CD8-positive, alpha-beta memory T cell (primary cell): Measurements from ENCODE around the gene ATP13A3. TPM values are rescaled to one million over a fixed set of nuclear protein-coding genes. Genes with fewer than 3 reads are reported as not detected.
"Not testable (repeated sequence)": the region's sequence is repeated elsewhere in the genome, so short reads cannot be mapped to it uniquely, and the experiment has no call there.

Source experiments
- CTCF ChIA-PET: fragments of 350-600 bp; sonication (Branson Sonifier 250); formaldehyde crosslinking; loops from one replicate; lab custom pipeline; 2021; ENCODE audit warnings: antibody characterized with exemption; lab: Charles Lee
- POLR2A ChIA-PET: fragments of 350-600 bp; sonication (Branson Sonifier 250); formaldehyde crosslinking; loops from one replicate; lab custom pipeline; 2021; ENCODE audit warnings: antibody characterized with exemption; lab: Charles Lee
- DNase-seq, 5 donors: peaks; one replicate each; pipeline versions ENCODE4 v3.0.0 to v3.0.0-alpha.2; 2020 to 2022; ENCODE audit warnings: mixed read lengths in 1 of 5
- H3K27ac ChIP-seq: one replicate; pipeline ENCODE4 v1.7.0; 2013; ENCODE audit warnings: low read depth, mild to moderate bottlenecking, low read length, moderate library complexity
- H3K27me3 ChIP-seq: 2 replicates; pipeline ENCODE4 v1.7.0; 2013; ENCODE audit warnings: low read length, mild to moderate bottlenecking; ENCODE audit not compliant: insufficient read depth, poor library complexity, severe bottlenecking
- H3K36me3 ChIP-seq: 2 replicates; pipeline ENCODE4 v1.7.0; 2013; ENCODE audit warnings: mild to moderate bottlenecking, low read length, moderate library complexity; ENCODE audit not compliant: insufficient read depth
- H3K4me1 ChIP-seq: 2 replicates; pipeline ENCODE4 v1.7.0; 2013; ENCODE audit warnings: mild to moderate bottlenecking, low read length, moderate library complexity; ENCODE audit not compliant: insufficient read depth
- H3K4me3 ChIP-seq: 2 replicates; pipeline ENCODE4 v1.7.0; 2013; ENCODE audit warnings: mild to moderate bottlenecking, low read length
- H3K9me3 ChIP-seq: 2 replicates; pipeline ENCODE4 v1.7.0; 2013; ENCODE audit warnings: mild to moderate bottlenecking, low read length
- H3K27ac Mint-ChIP-seq, 8 donors: one replicate each; pipeline ENCODE4 v1.8.0; 2020 to 2021; ENCODE audit warnings: mixed read lengths in 8 of 8, mild to moderate bottlenecking in 6 of 8, inconsistent platforms in 3 of 8, moderate library complexity in 3 of 8
- H3K27me3 Mint-ChIP-seq, 2 donors: one replicate each; pipeline ENCODE4 v1.8.0; 2020 to 2021; ENCODE audit warnings: mixed read lengths in 2 of 2, mild to moderate bottlenecking in 1 of 2, moderate library complexity in 1 of 2
- H3K36me3 Mint-ChIP-seq, 3 donors: one replicate each; pipeline ENCODE4 v1.8.0; 2020 to 2021; ENCODE audit warnings: mixed read lengths in 3 of 3, inconsistent platforms in 1 of 3, mild to moderate bottlenecking in 1 of 3
- H3K4me1 Mint-ChIP-seq, 3 donors: one replicate each; pipeline ENCODE4 v1.8.0; 2020 to 2021; ENCODE audit warnings: mixed read lengths in 3 of 3, inconsistent platforms in 1 of 3, mild to moderate bottlenecking in 1 of 3
- H3K4me3 Mint-ChIP-seq, 7 donors: one replicate each; pipeline ENCODE4 v1.8.0; 2020 to 2021; ENCODE audit warnings: mixed read lengths in 7 of 7, mild to moderate bottlenecking in 6 of 7, moderate library complexity in 4 of 7, inconsistent platforms in 2 of 7
- H3K9me3 Mint-ChIP-seq, 5 donors: one replicate each; pipeline ENCODE4 v1.8.0; 2020 to 2022; ENCODE audit warnings: mixed read lengths in 5 of 5, mild to moderate bottlenecking in 3 of 5, moderate library complexity in 2 of 5, inconsistent platforms in 1 of 5
- polyA plus RNA-seq: library from polyadenylated mRNA; unstranded; fragments of 300-500 nt; fragmentation: Illumina TruSeq; gene quantifications from one replicate; pipeline ENCODE4 v1.2.3, GENCODE V29; 2021
- total RNA-seq, 2 experiments: library from RNA; stranded (reverse); gene quantifications; one replicate each; pipeline ENCODE4 v1.2.3, GENCODE V29; 2021

The ATP13A3 gene
- total and polyA plus RNA-seq, 3 experiments from 2014 or later, result 10.5 to 165 (median 144) TPM

DNA sequence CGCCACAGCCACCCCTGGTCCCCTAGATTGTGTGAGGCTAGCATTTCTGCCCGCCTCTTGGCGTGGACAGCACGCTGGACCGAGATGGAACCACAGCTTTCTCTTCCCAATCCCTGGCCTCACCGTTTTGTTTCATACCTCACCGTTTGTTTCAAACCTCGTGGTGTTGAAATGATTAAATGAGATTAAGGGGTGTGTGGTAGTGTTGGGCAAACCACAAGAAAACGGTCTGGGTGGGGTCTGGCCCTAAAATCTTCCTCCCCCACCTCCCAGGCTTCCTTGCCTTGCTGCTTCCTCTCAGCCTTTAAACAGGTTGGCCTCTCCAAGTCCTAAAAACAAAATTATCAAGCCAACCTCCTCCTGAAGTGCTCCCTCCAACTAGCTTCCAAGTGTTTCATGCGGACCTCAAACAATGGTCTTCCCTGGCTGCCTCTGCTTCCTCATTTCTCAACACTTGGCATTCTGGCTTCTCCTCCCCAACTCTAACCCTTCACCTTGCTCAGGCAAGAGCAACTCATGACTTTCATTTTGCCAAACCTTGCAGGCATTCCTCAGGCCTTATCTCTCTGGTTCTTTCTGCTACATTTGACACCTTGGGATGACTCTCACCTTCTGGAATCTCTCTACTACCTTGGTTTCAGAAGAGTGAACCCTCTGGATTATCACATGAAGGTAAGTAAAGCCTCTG, 1.4 kb upstream of the ATP13A3 start:
- ChIA-PET POLR2A (interaction anchor here (1.0 kb wide), 1 partner anchor 95 kb away, joined by 7 read pairs; no protein-coding TSS in a partner anchor), CTCF (interaction anchor here (0.6 to 1.3 kb wide), 3 partner anchors 16 to 107 kb away, joined by 3 to 4 read pairs (median 3); no protein-coding TSS in a partner anchor)
- H3K9me3 ChIP-seq, result no peaks in the 10 kb centered on the region
- H3K36me3 Mint-ChIP-seq, result peaks cover 0 to 16% (median 4%) of the 10 kb centered on the region in 3 donors
- H3K4me1 ChIP-seq, result peaks cover 27% of the 10 kb centered on the region
- peaks cover 0 to 1% of the 10 kb centered on the region in 2 donors for H3K27me3 Mint-ChIP-seq
- peaks cover 31 to 46% (median 40%) of the 10 kb centered on the region in 3 donors for H3K4me1 Mint-ChIP-seq
- no peaks in the 10 kb centered on the region for H3K9me3 Mint-ChIP-seq
- H3K4me3 Mint-ChIP-seq, result peak overlapping the region; percentile 83 to 96 (median 93)
- H3K27me3 ChIP-seq, result no peaks in the 10 kb centered on the region
- peak overlapping the region; percentile 71 for H3K27ac ChIP-seq
- no peaks in the 10 kb centered on the region for H3K36me3 ChIP-seq
- peak overlapping the region; percentile 81 for H3K4me3 ChIP-seq
- peak in 1 of 5 donors; percentile 34 for DNase-seq
- H3K27ac Mint-ChIP-seq, result peak overlapping the region; percentile 36 to 94 (median 93)

DNA sequence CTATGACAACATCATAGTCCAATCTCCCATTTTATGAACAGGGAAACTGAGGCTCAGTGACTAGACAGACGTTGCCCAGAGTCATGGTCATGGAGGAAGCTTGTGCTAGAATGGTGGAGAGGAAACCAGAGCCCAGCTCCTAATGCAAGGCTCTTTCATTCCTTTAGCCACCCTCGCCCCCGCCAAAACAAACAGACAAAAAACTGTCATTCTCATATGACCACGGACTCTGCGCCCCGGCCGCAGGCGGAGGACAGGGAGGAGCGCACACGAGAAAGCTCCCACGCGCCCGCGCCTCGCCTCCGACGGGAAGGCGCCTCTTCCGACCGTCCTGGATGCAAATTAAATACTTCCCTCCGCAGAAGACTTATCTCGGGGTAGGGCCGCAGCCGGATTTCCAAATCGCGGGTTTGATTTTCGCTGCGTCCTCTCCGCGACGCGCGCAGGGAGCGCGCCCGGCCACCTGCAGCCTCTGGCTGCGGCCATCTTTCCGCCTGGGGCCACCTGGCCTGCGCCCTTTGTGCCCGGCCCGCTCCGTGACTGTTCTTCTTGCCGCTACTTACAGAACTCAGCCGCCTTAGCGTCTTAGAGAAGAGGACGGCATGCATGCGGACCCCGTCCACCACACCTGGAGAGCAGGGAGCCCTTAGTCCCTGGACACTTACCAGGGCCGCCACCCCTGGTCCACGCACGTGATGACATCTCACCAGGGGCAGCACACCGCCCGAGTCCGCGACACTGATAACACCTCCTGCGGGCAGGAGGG, 670 bp upstream of the ATP13A3 start:
- peak overlapping the region; percentile 81 for H3K4me3 ChIP-seq
- Mint-ChIP-seq H3K4me1 (peaks cover 31 to 49% (median 41%) of the 10 kb centered on the region in 3 donors), H3K27me3 (peaks cover 0 to 1% of the 10 kb centered on the region in 2 donors), H3K27ac (peak overlapping the region; percentile 66 to 98 (median 93)), H3K36me3 (peaks cover 0 to 18% (median 4%) of the 10 kb centered on the region in 3 donors), H3K9me3 (no peaks in the 10 kb centered on the region), H3K4me3 (peak overlapping the region; percentile 83 to 96 (median 93))
- H3K9me3 ChIP-seq, result no peaks in the 10 kb centered on the region
- H3K27ac ChIP-seq, result peak overlapping the region; percentile 71
- H3K27me3 ChIP-seq, result no peaks in the 10 kb centered on the region
- H3K36me3 ChIP-seq, result no peaks in the 10 kb centered on the region
- peaks cover 27% of the 10 kb centered on the region for H3K4me1 ChIP-seq
- CTCF ChIA-PET, result interaction anchor here (1.2 to 1.3 kb wide), 2 partner anchors 15 to 107 kb away, joined by 3 to 4 read pairs; no protein-coding TSS in a partner anchor
- DNase-seq, result peak in 4 of 5 donors; percentile 6 to 59 (median 18)
- POLR2A ChIA-PET, result interaction anchor here (1.0 kb wide), 1 partner anchor 96 kb away, joined by 7 read pairs; no protein-coding TSS in a partner anchor

DNA sequence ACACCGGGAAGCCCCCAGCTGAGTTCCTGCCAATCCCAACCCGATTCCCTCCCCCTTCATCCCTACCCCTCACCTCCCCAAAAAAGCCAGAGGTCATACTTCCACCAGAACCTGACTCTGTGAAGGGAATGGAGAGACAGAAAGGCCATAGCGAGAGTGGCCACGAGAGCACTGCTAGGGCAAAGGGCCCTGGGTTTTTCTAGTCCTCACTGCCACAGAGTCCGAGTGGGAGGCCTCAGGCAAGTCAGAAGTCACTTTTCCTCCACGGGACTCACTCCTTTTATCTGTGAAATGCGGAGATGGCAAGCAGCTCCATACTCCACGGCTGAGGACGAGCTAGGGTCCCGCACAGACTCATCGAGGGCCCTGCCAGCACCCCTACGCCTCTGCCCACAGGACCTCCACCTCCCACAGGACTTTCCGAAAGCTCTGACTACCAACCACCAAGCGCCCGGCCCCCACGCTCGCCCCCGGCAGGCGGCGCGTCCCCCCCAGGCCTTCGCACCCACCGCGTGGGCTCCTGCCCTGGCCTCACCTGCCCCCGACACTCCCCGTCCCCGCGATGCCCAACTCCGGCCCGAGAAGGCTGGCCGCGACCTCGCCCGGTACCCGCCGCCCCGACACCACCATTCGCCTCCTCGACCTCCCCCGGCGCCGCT, 792 bp downstream of the ATP13A3 start:
- H3K27ac Mint-ChIP-seq, result peak overlapping the region; percentile 90 to 99 (median 96)
- DNase-seq, result peak; percentile 37 to 78 (median 56)
- H3K36me3 Mint-ChIP-seq, result peaks cover 0 to 22% (median 3%) of the 10 kb centered on the region in 3 donors
- H3K4me3 Mint-ChIP-seq, result peak overlapping the region; percentile 89 to 95 (median 92)
- Histone ChIP-seq H3K27ac (peak overlapping the region; percentile 78), H3K9me3 (no peaks in the 10 kb centered on the region), H3K36me3 (no peaks in the 10 kb centered on the region), H3K4me3 (peak overlapping the region; percentile 69), H3K27me3 (no peaks in the 10 kb centered on the region), H3K4me1 (peaks cover 27% of the 10 kb centered on the region)
- H3K9me3 Mint-ChIP-seq, result no peaks in the 10 kb centered on the region
- H3K27me3 Mint-ChIP-seq, result peaks cover 0 to 1% of the 10 kb centered on the region in 2 donors
- CTCF ChIA-PET, result interaction anchor here (1.0 to 1.1 kb wide), 3 partner anchors 11 to 19 kb away, joined by 3 to 5 read pairs (median 4); no protein-coding TSS in a partner anchor
- POLR2A ChIA-PET, result interaction anchor here (0.6 to 0.9 kb wide), 2 partner anchors 90 to 98 kb away, joined by 3 to 7 read pairs; no protein-coding TSS in a partner anchor
- H3K4me1 Mint-ChIP-seq, result peaks cover 34 to 62% (median 55%) of the 10 kb centered on the region in 3 donors

DNA sequence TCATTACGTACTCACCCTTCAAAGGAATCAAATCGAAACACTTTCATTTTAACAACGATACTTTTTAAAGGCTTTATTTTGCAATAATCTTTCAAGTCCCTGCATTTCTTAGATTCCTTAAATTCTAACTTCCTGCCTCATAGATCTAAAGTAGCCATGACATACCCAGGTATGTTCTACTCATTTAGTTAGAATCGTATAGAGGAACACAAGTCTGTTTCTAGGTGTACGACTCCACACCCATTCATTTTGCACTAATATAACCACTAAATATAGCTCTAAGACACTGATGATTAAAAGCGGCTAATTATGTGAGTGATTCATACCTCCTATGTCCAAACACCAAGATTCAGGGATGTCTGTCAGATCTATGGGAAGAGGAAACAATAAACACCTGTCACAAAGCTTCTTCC, 1.3 kb downstream of the ATP13A3 start:
- H3K4me1 ChIP-seq, result peaks cover 27% of the 10 kb centered on the region
- H3K4me3 ChIP-seq, result peak overlapping the region; percentile 69
- no peaks in the 10 kb centered on the region for H3K36me3 ChIP-seq
- peak in 1 of 5 donors; percentile 19 for DNase-seq
- POLR2A ChIA-PET, result interaction anchor here (0.9 to 1.8 kb wide), 2 partner anchors 98 kb away, joined by 6 to 7 read pairs; no protein-coding TSS in a partner anchor
- peak overlapping the region; percentile 89 to 95 (median 92) for H3K4me3 Mint-ChIP-seq
- no peaks in the 10 kb centered on the region for H3K9me3 ChIP-seq
- peak overlapping the region; percentile 78 for H3K27ac ChIP-seq
- H3K27me3 Mint-ChIP-seq, result peaks cover 0 to 1% of the 10 kb centered on the region in 2 donors
- H3K27me3 ChIP-seq, result no peaks in the 10 kb centered on the region
- peaks cover 35 to 64% (median 57%) of the 10 kb centered on the region in 3 donors for H3K4me1 Mint-ChIP-seq
- H3K27ac Mint-ChIP-seq, result peak overlapping the region; percentile 90 to 99 (median 96)
- peaks cover 0 to 22% (median 3%) of the 10 kb centered on the region in 3 donors for H3K36me3 Mint-ChIP-seq
- H3K9me3 Mint-ChIP-seq, result no peaks in the 10 kb centered on the region
- CTCF ChIA-PET, result interaction anchor here (1.0 to 1.1 kb wide), 3 partner anchors 12 to 18 kb away, joined by 3 to 5 read pairs (median 4); no protein-coding TSS in a partner anchor

DNA sequence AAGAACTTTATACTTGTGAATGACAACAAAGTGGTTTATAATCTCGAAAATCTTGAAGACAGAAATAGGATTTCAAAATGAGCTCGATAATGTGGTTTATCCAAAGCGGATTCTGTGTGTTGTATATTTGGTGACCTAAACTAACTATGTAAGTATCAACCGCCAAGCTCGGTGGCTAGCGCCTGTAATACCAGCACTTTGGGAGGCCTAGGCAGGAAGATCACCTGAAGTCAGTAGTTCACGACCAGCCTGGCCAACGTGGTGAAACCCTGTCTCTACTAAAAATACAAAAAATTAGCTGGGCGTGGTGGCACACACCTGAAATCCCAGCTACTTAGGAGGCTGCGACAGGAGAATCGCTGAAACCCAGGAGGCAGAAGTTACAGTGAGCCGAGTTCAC, 2.2 kb downstream of the ATP13A3 start:
- Mint-ChIP-seq H3K4me1 (peaks cover 42 to 65% (median 65%) of the 10 kb centered on the region in 3 donors), H3K27me3 (peaks cover 0 to 1% of the 10 kb centered on the region in 2 donors), H3K36me3 (peaks cover 0 to 22% (median 2%) of the 10 kb centered on the region in 3 donors), H3K4me3 (peak overlapping the region; percentile 37 to 95 (median 92)), H3K9me3 (no peaks in the 10 kb centered on the region), H3K27ac (peak overlapping the region in 6 of 8 donors; percentile 59 to 98 (median 94))
- Histone ChIP-seq H3K4me3 (no peak overlapping the region), H3K4me1 (peaks cover 27% of the 10 kb centered on the region), H3K36me3 (no peaks in the 10 kb centered on the region), H3K27me3 (no peaks in the 10 kb centered on the region), H3K9me3 (no peaks in the 10 kb centered on the region), H3K27ac (no peak overlapping the region)
- ChIA-PET CTCF (interaction anchor here (1.2 kb wide), 1 partner anchor 10 kb away, joined by 4 read pairs; no protein-coding TSS in a partner anchor), POLR2A (interaction anchor here (0.5 to 1.8 kb wide), 3 partner anchors 8 to 99 kb away, joined by 3 to 6 read pairs (median 5); no protein-coding TSS in a partner anchor)
- DNase-seq, result no peak

DNA sequence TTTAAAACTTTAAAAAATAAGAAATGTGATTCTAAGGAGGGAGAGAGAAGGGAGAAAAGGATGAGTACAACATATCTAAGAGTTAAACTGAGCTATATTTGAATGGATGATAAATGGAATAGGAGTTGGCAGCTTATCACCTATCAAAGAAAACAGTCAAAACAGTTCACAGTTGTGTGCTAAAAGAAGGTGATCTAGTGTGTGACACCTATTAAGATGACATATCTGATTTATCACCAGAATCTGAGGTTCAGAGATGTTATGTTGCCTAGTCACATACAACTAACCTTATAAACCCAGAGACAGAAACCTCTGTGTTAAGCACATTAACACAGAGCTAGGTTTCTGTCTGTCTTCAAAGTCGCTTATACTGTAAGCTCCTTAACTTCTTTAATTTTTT, 3.0 kb downstream of the ATP13A3 start:
- Mint-ChIP-seq H3K4me3 (no peak overlapping the region), H3K27me3 (peaks cover 0 to under 1% of the 10 kb centered on the region in 2 donors), H3K27ac (no peak overlapping the region), H3K9me3 (no peaks in the 10 kb centered on the region), H3K4me1 (peaks cover 40 to 65% (median 64%) of the 10 kb centered on the region in 3 donors), H3K36me3 (peaks cover 0 to 22% (median 2%) of the 10 kb centered on the region in 3 donors)
- ChIA-PET POLR2A (interaction anchor here (0.7 to 1.8 kb wide), 3 partner anchors 9 to 1231 kb away, joined by 3 to 6 read pairs (median 5); no protein-coding TSS in a partner anchor), CTCF (interaction anchor here (1.2 kb wide), 1 partner anchor 9 kb away, joined by 4 read pairs; no protein-coding TSS in a partner anchor)
- H3K27ac ChIP-seq, result no peak overlapping the region
- H3K4me3 ChIP-seq, result no peak overlapping the region
- DNase-seq, result no peak
- no peaks in the 10 kb centered on the region for H3K27me3 ChIP-seq
- H3K4me1 ChIP-seq, result peaks cover 27% of the 10 kb centered on the region
- H3K36me3 ChIP-seq, result no peaks in the 10 kb centered on the region
- no peaks in the 10 kb centered on the region for H3K9me3 ChIP-seq

DNA sequence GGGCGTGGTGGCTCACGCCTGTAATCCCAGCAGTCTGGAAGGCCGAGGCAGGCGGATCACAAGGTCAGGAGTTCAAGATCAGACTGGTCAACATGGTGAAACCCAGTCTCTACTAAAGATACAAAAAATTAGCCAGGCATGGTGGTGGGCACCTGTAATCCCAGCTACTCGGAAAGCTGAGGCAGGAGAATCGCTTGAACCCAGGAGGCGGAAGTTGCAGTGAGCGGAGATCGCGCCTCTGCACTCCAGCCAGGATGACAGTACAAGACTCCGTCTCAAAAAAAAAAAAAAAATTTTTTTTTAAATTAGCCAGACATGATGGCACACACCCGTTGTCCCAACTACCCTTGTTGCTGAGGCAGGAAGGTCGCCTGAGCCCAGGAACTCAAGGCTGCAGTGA, 4.0 kb downstream of the ATP13A3 start:
- DNase-seq, H3K36me3 ChIP-seq, CTCF ChIA-PET, H3K9me3 Mint-ChIP-seq, H3K4me3 ChIP-seq, POLR2A ChIA-PET, H3K27me3 Mint-ChIP-seq, H3K27me3 ChIP-seq, H3K4me3 Mint-ChIP-seq, H3K27ac ChIP-seq, H3K9me3 ChIP-seq: not testable (repeated sequence)
- H3K4me1 ChIP-seq, result peaks cover 19% of the 10 kb centered on the region
- peaks cover 0 to 22% (median 2%) of the 10 kb centered on the region in 3 donors for H3K36me3 Mint-ChIP-seq
- peak overlapping the region in 1 of 8 donors; percentile 76 for H3K27ac Mint-ChIP-seq
- H3K4me1 Mint-ChIP-seq, result peaks cover 31 to 55% (median 53%) of the 10 kb centered on the region in 3 donors
